A549 (cell line): ENCODE data around the gene PRSS1. TPM values are rescaled to one million over a fixed set of nuclear protein-coding genes. Genes with fewer than 3 reads are reported as not detected.

Experiments used
- ATAC-seq, 2 experiments: fragments of 200-7000 bp in 1 of 2; fragments of >200 bp in 1 of 2; cut with Nextera tagmentation in 1 of 2; cut with Tn5 transposase in 1 of 2; 3 replicates each; pipeline versions ENCODE4 v1.8.0 to v1.9.1; 2018 to 2020; ENCODE audit warnings: mild to moderate bottlenecking in 1 of 2, moderate library complexity in 1 of 2
- CTCF ChIA-PET: fragments of 300-600 bp; sonication (Branson Sonifier 250); formaldehyde crosslinking; extraction: SDS; loops from one replicate; lab custom pipeline; 2021; ENCODE audit warnings: antibody characterized with exemption, inconsistent platforms; lab: Yijun Ruan, JAX
- POLR2A ChIA-PET: fragments of 350-600 bp; formaldehyde crosslinking; extraction: SDS; loops from one replicate; lab custom pipeline; 2021; ENCODE audit warnings: antibody characterized with exemption, inconsistent platforms; lab: Yijun Ruan, JAX
- DNase-seq, 2 experiments: peaks; one replicate each; pipeline versions ENCODE4 v3.0.0 to v3.0.0-alpha.2; 2011 to 2016; ENCODE audit warnings: low read depth in 1 of 2, low spot score in 1 of 2
- FAIRE-seq: peaks from 2 replicates; lab custom pipeline; 2011; peaks lifted over from hg19 to GRCh38; lab: Jason Lieb, UNC
- H3K27ac ChIP-seq, 2 experiments: fragments of >200 bp; sonication (Bioruptor Twin); formaldehyde crosslinking; 3 replicates each; pipeline ENCODE4 v1.5.1; 2016 to 2017
- H3K4me1 ChIP-seq: fragments of >200 bp; sonication (Bioruptor Twin); formaldehyde crosslinking; 3 replicates; pipeline ENCODE4 v1.6.1; 2016
- H3K4me2 ChIP-seq: fragments of >200 bp; sonication (Bioruptor Twin); formaldehyde crosslinking; 3 replicates; pipeline ENCODE4 v1.6.1; 2016
- H3K4me3 ChIP-seq: fragments of >200 bp; sonication (Bioruptor Twin); formaldehyde crosslinking; 3 replicates; pipeline ENCODE4 v1.5.1; 2016
- H3K9me3 ChIP-seq: fragments of >200 bp; sonication (Bioruptor Twin); formaldehyde crosslinking; 3 replicates; pipeline ENCODE4 v1.6.1; 2016
- ATOH8 ChIP-seq: fragments of 250-450 bp; sonication (Bioruptor Pico); IDR thresholded peaks from 2 replicates; pipeline ENCODE4 v1.5.0; 2020; ENCODE audit warnings: low read depth, mild to moderate bottlenecking, moderate library complexity
- BCL3 ChIP-seq: fragments of >200 bp; sonication (Bioruptor Twin); formaldehyde crosslinking; IDR thresholded peaks from 3 replicates; pipeline ENCODE4 v1.6.1; 2016
- CHD4 ChIP-seq: fragments of 200-600 bp; sonication (generic); IDR thresholded peaks from 2 replicates; pipeline ENCODE4 v1.6.1; 2016; ENCODE audit warnings: antibody characterized with exemption, mild to moderate bottlenecking, borderline replicate concordance
- CTCF ChIP-seq: fragments of >200 bp; sonication (Bioruptor Twin); formaldehyde crosslinking; IDR thresholded peaks from 3 replicates; pipeline ENCODE4 v1.5.1; 2016
- FOSL2 ChIP-seq, 2 experiments: fragments of 450-650 bp in 1 of 2; fragments of >200 bp in 1 of 2; sonication (Bioruptor Twin) in 1 of 2; formaldehyde crosslinking; IDR thresholded peaks; 2 replicates each; pipeline versions ENCODE4 v1.5.0 to v1.6.1; 2016 to 2020; ENCODE audit warnings: mild to moderate bottlenecking in 1 of 2, moderate library complexity in 1 of 2
- KDM1A ChIP-seq: fragments of 200-600 bp; sonication (generic); IDR thresholded peaks from 2 replicates; pipeline ENCODE4 v1.6.1; 2016; ENCODE audit warnings: low read depth, mild to moderate bottlenecking
- MYC ChIP-seq: IDR thresholded peaks from 2 replicates; pipeline ENCODE4 v1.6.1; 2012; ENCODE audit warnings: mild to moderate bottlenecking, inconsistent platforms, low read length, improper control_type of control experiment, borderline replicate concordance
- POLR2A ChIP-seq: IDR thresholded peaks from 2 replicates; pipeline ENCODE4 v1.6.1; 2012; ENCODE audit warnings: mild to moderate bottlenecking, low read length
- RAD21 ChIP-seq, 2 experiments: fragments of >200 bp in 1 of 2; sonication (Bioruptor Twin) in 1 of 2; formaldehyde crosslinking in 1 of 2; IDR thresholded peaks in 1 of 2; conservative IDR thresholded peaks in 1 of 2; 2 replicates in 1 of 2; 3 replicates in 1 of 2; pipeline ENCODE4 v1.6.1; 2012 to 2018; ENCODE audit warnings: inconsistent platforms in 1 of 2
- REST ChIP-seq: fragments of 200-600 bp; sonication (generic); IDR thresholded peaks from 2 replicates; pipeline ENCODE4 v1.6.1; 2016; ENCODE audit warnings: antibody characterized with exemption, mild to moderate bottlenecking, moderate library complexity
- RNF2 ChIP-seq: fragments of 200-600 bp; sonication (generic); IDR thresholded peaks from 2 replicates; pipeline ENCODE4 v1.6.1; 2016; ENCODE audit warnings: low read depth, mild to moderate bottlenecking, antibody characterized with exemption, moderate library complexity, borderline replicate concordance
- ZC3H11A ChIP-seq: fragments of 450-650 bp; IDR thresholded peaks from 2 replicates; pipeline ENCODE4 v1.6.1; 2014; ENCODE audit warnings: antibody characterized with exemption, mild to moderate bottlenecking
- ZNF302 ChIP-seq: fragments of 250-450 bp; sonication (Bioruptor Pico); IDR thresholded peaks from 2 replicates; pipeline ENCODE4 v1.9.0; 2021; ENCODE audit warnings: inconsistent platforms, mild to moderate bottlenecking, moderate library complexity
- ZSCAN20 ChIP-seq: fragments of 250-450 bp; sonication (Bioruptor Pico); IDR thresholded peaks from 2 replicates; pipeline ENCODE4 v1.8.0; 2022; ENCODE audit warnings: mild to moderate bottlenecking, moderate library complexity
- WGBS: methylation state at CpG from one replicate; pipeline ENCODE4 v1.1.6; 2017; ENCODE audit errors: missing lambda C conversion rate; 5-methylcytosine and 5-hydroxymethylcytosine counted together
- polyA plus RNA-seq, 4 experiments: library from polyadenylated mRNA; depleted of rRNA in 3 of 4; stranded (reverse); fragments of >200 nt; fragmentation: RNase III in 1 of 4; extraction: RNeasy Plus Mini Kit Qiagen cat#74134 plus additional on column Dnase treatment in 1 of 4; gene quantifications; 2 replicates in 3 of 4; 3 replicates in 1 of 4; pipeline ENCODE4 v1.2.3, GENCODE V29; 2011 to 2017
- TF ChIP-seq, protein P1 (sequence below): fragments of 150-350 bp; IDR thresholded peaks from 2 replicates; pipeline ENCODE4 v1.6.1; 2014; ENCODE audit warnings: low read depth, mild to moderate bottlenecking, low read length

The PRSS1 gene
- polyA plus RNA-seq, 2 of the 4 experiments (the other 2 are of a cell fraction) = not detected

GRCh38 chr7:142712617-142712957 lies 36.7 kb upstream of the PRSS1 start:
- Histone ChIP-seq H3K27ac (no peak overlapping the region), H3K4me3 (no peak overlapping the region), H3K4me1 (no peaks in the 10 kb centered on the region), H3K4me2 (no peak overlapping the region), H3K9me3 (no peaks in the 10 kb centered on the region)
- WGBS = 67% methylated on average over 4 of the region's 4 CpGs
- ChIA-PET CTCF (interaction anchor here (0.9 to 1.6 kb wide), 4 partner anchors 60 to 229 kb away, joined by 3 to 4 read pairs (median 3); no protein-coding TSS in a partner anchor), POLR2A (no interaction called here)
- FAIRE-seq (no peak), ATAC-seq (no peak), DNase-seq (no peak)
- TF ChIP-seq CTCF = 0 out of 3 replicates have a peak, but pooled peaks have one; percentile 1
- no peak for TF ChIP-seq MYC
- TF ChIP-seq FOSL2 (IDR thresholded peaks at IDR 0.05) = no peak
- no peak for TF ChIP-seq FOSL2 (CRISPR knock-in tag; IDR thresholded peaks at IDR 0.05)

- POLR2A ChIA-PET = no interaction called here
- Histone ChIP-seq H3K9me3 (no peaks in the 10 kb centered on the region), H3K4me3 (no peak overlapping the region), H3K4me1 (no peaks in the 10 kb centered on the region), H3K27ac (no peak overlapping the region), H3K4me2 (no peak overlapping the region)
- CTCF ChIA-PET = interaction anchor here (1.0 to 1.6 kb wide), 5 partner anchors 12 to 180 kb away, joined by 3 to 10 read pairs (median 4); no protein-coding TSS in a partner anchor
- TF ChIP-seq CHD4 (no peak), RNF2 (no peak), ZNF302 (CRISPR knock-in tag) (no peak), ATOH8 (CRISPR knock-in tag) (no peak)
- DNase-seq (no peak), ATAC-seq (no peak), FAIRE-seq (no peak)
- WGBS = 9% methylated on average over 2 of the region's 2 CpGs
Observed at GRCh38 chr7:142714375-142714774, 34.9 kb upstream of the PRSS1 start.

- no peak overlapping the region for H3K4me3 ChIP-seq
Observed at GRCh38 chr7:142716596-142716995, 32.7 kb upstream of the PRSS1 start.

More at GRCh38 chr7:142716596-142716995, 32.7 kb upstream of the PRSS1 start:
- DNase-seq (no peak), ATAC-seq (no peak), FAIRE-seq (no peak)
- no peaks in the 10 kb centered on the region for H3K9me3 ChIP-seq
- WGBS = 0% methylated on average over 2 of the region's 2 CpGs
- TF ChIP-seq REST (no peak), KDM1A (no peak), CTCF (no peak), POLR2A (no peak), ZC3H11A (no peak), BCL3 (no peak), RAD21 (conservative IDR thresholded peaks at IDR 0.05 in 1 of 2, IDR thresholded peaks at IDR 0.05 in 1 of 2) (no peak), ZSCAN20 (no peak), RNF2 (no peak)
- TF ChIP-seq, protein P1, sequence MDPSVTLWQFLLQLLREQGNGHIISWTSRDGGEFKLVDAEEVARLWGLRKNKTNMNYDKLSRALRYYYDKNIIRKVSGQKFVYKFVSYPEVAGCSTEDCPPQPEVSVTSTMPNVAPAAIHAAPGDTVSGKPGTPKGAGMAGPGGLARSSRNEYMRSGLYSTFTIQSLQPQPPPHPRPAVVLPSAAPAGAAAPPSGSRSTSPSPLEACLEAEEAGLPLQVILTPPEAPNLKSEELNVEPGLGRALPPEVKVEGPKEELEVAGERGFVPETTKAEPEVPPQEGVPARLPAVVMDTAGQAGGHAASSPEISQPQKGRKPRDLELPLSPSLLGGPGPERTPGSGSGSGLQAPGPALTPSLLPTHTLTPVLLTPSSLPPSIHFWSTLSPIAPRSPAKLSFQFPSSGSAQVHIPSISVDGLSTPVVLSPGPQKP = no peak
- ChIA-PET POLR2A (no interaction called here), CTCF (no interaction called here)
- no peak overlapping the region for H3K27ac ChIP-seq
- no peaks in the 10 kb centered on the region for H3K4me1 ChIP-seq
- H3K4me2 ChIP-seq = no peak overlapping the region
